Psoas muscle (tissue), 8 donors: ENCODE results near the gene CHST2. TPM values are rescaled to one million over a fixed set of nuclear protein-coding genes. Genes with fewer than 3 reads are reported as not detected.

Experiments
- ATAC-seq, 4 donors: fragments of 200-7000 bp; cut with Tn5 transposase; one replicate each; pipeline ENCODE4 v1.9.1; 2020; ENCODE audit warnings: moderate library complexity in 3 of 4, mild to moderate bottlenecking in 2 of 4
- DNase-seq, 2 donors: peaks; one replicate each; pipeline ENCODE4 v3.0.0-alpha.2; 2020
- H3K27ac ChIP-seq: fragments of 200-600 bp; one replicate; pipeline ENCODE4 v1.8.0; 2022
- H3K27me3 ChIP-seq, 3 donors: fragments of 200-600 bp in 1 of 3; one replicate each; pipeline versions ENCODE4 v1.6.1 to v1.8.0; 2013 to 2022; ENCODE audit warnings: low read length in 2 of 3, mild to moderate bottlenecking in 2 of 3, moderate library complexity in 1 of 3; ENCODE audit not compliant: insufficient read depth in 3 of 3
- H3K36me3 ChIP-seq, 2 donors: fragments of 200-600 bp in 1 of 2; one replicate each; pipeline versions ENCODE4 v1.6.1 to v1.8.0; 2013 to 2022; ENCODE audit warnings: low read depth in 1 of 2, mild to moderate bottlenecking in 1 of 2, moderate library complexity in 1 of 2; ENCODE audit not compliant: insufficient read depth in 1 of 2
- H3K4me1 ChIP-seq: fragments of 200-600 bp; one replicate; pipeline ENCODE4 v1.8.0; 2022
- H3K4me3 ChIP-seq: fragments of 200-600 bp; one replicate; pipeline ENCODE4 v1.8.0; 2022; ENCODE audit warnings: mild to moderate bottlenecking
- H3K9me3 ChIP-seq: fragments of 200-600 bp; one replicate; pipeline ENCODE4 v1.8.0; 2022
- CTCF ChIP-seq: fragments of 200-600 bp; IDR thresholded peaks from one replicate; pipeline ENCODE4 v1.8.0; 2022; ENCODE audit warnings: antibody characterized with exemption
- WGBS, 3 donors: extraction: QIAGEN DNeasy Blood & Tissue Kit; methylation state at CpG; one replicate each; pipeline versions ENCODE4 v1.1.6 to v1.1.7; 2013; 5-methylcytosine and 5-hydroxymethylcytosine counted together
- intact Hi-C, 2 donors: fragments of 100-400 bp; cut with DNase I; formaldehyde crosslinking; loops; one replicate each; pipeline versions ENCODE4 v1.11.0 to v1.14.2; 2022
- polyA plus RNA-seq, 3 donors: library from polyadenylated mRNA; stranded (reverse); fragments of 200-250 nt; gene quantifications; one replicate each; pipeline ENCODE4 v1.2.3, GENCODE V29; 2013
- total RNA-seq, 4 donors: library from RNA; stranded (reverse); fragmentation: NEBNext Ultra II Directional in 2 of 4; extraction: Animal tissue kit (Norgen Biotek cat#: 25700) in 2 of 4; gene quantifications; one replicate each; pipeline versions ENCODE4 v1.2.1 to v1.2.4, GENCODE V29; 2021 to 2023
- donor health status: healthy with polysubstance abuse.
- donor health status: DM: no; HTN: no; CAD: no; lungs with moderate emphysema.
- donor health status: Bipolar disorder and iron deficiency.
- donor health status: healthy.
- donor health status: DM: yes; HTN: yes; CAD: no.
- donor health status: DM: no; HTN: no; CAD: no.
- donor health status: DM: no; HTN: no; CAD: no.
- donor health status: DM: yes; HTN: yes; CAD: no.

The CHST2 gene
- total and polyA plus RNA-seq, 7 donors, result 0.64 to 2.9 (median 1.8) TPM

- WGBS, 3 donors, result 91 to 92% (median 92%) methylated on average over 7 of the region's 7 CpGs
- Histone ChIP-seq H3K4me1 (no peaks in the 10 kb centered on the region), H3K36me3 (no peaks in the 10 kb centered on the region), H3K4me3 (no peak overlapping the region), H3K9me3 (peaks cover 8% of the 10 kb centered on the region), H3K27ac (no peak overlapping the region), H3K27me3 (peaks cover 0 to 2% (median 0%) of the 10 kb centered on the region in 3 donors)
- no peak for TF ChIP-seq CTCF
- DNase-seq (no peak), ATAC-seq (no peak)
- intact Hi-C loops, result no loop called here
Measured at GRCh38 chr3:143101792-143102381, 17.7 kb upstream of the CHST2 start.

DNA sequence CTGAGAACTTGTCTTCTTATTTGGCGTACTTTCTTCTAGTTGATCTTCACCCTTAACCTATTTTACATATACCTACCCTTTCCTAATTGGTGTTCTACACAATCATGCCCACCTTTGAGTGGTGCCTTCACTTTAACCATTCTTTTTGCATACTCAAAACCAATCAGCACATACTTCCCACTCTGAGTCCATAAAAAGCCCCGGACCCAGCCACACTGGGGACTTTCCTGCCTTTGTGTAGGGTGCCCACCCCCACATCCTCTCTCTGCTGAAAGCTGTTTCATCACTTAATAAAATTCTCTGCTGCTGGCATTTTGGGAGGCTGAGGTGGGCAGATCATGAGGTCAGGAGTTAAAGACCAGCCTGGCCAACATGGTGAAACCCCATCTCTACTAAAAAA, 15.9 kb upstream of the CHST2 start:
- TF ChIP-seq CTCF, result no peak
- ATAC-seq (no peak), DNase-seq (no peak)
- H3K9me3 ChIP-seq, result peaks cover 8% of the 10 kb centered on the region
- 82 to 87% (median 84%) methylated on average over 2 of the region's 2 CpGs for WGBS, 3 donors
- H3K27me3 ChIP-seq, result peaks cover 0 to 2% (median 0%) of the 10 kb centered on the region in 3 donors
- H3K27ac ChIP-seq, result no peak overlapping the region
- no peak overlapping the region for H3K4me3 ChIP-seq
- no peaks in the 10 kb centered on the region for H3K36me3 ChIP-seq
- intact Hi-C loops, result no loop called here
- H3K4me1 ChIP-seq, result no peaks in the 10 kb centered on the region

- 78 to 87% (median 81%) methylated on average over 5 of the region's 5 CpGs for WGBS, 3 donors
- no peak for DNase-seq
- Histone ChIP-seq H3K36me3 (no peaks in the 10 kb centered on the region), H3K27ac (no peak overlapping the region), H3K4me3 (no peak overlapping the region), H3K9me3 (peaks cover 8% of the 10 kb centered on the region), H3K4me1 (no peaks in the 10 kb centered on the region), H3K27me3 (peaks cover 0 to 2% (median 0%) of the 10 kb centered on the region in 3 donors)
- intact Hi-C loops, result no loop called here
- TF ChIP-seq CTCF, result no peak
- no peak for ATAC-seq
Measured at GRCh38 chr3:143105170-143105569, 14.4 kb upstream of the CHST2 start.

GRCh38 chr3:143109861-143110260, 9.7 kb upstream of the CHST2 start:
- H3K36me3 ChIP-seq, result no peaks in the 10 kb centered on the region
- intact Hi-C loops, result no loop called here
- TF ChIP-seq CTCF, result no peak
- peaks cover under 1% of the 10 kb centered on the region for H3K9me3 ChIP-seq
- no peak for DNase-seq
- no peak overlapping the region for H3K27ac ChIP-seq
- H3K27me3 ChIP-seq, result peaks cover 0 to 4% (median 0%) of the 10 kb centered on the region in 3 donors
- no peak for ATAC-seq
- H3K4me3 ChIP-seq, result no peak overlapping the region
- WGBS, 3 donors, result 69 to 74% (median 73%) methylated on average over 5 of the region's 5 CpGs
- no peaks in the 10 kb centered on the region for H3K4me1 ChIP-seq

DNA sequence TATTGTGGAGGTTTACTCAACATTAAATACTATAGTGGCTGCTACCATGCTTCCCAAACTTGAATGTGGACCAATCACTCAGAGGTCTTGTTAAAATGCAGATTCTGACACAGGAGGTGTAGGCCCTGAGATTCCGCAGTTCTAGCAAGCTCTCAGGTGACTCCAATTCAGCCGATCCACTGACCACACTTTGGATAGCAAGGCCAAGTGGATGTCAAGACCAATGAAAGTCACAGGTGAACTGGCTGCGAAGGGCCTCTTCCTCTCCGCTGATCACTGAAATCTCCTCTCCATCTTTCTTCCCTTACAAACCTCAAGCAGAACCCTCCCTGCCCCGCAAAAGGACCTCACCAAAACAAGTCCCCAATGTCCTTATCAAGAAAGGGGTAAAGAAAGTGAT, 9.2 kb upstream of the CHST2 start:
- no peak overlapping the region for H3K4me3 ChIP-seq
- ATAC-seq (no peak), DNase-seq (no peak)
- TF ChIP-seq CTCF, result no peak
- no peaks in the 10 kb centered on the region for H3K4me1 ChIP-seq
- H3K27ac ChIP-seq, result no peak overlapping the region
- intact Hi-C loops, result no loop called here
- WGBS, 3 donors, result 79 to 86% (median 81%) methylated on average over 5 of the region's 5 CpGs
- peaks cover 0 to 4% (median 0%) of the 10 kb centered on the region in 3 donors for H3K27me3 ChIP-seq
- H3K36me3 ChIP-seq, result no peaks in the 10 kb centered on the region
- H3K9me3 ChIP-seq, result no peaks in the 10 kb centered on the region
